Measurements from ENCODE around the gene EZR.
"Not testable (repeated sequence)": the region's sequence is repeated elsewhere in the genome, so short reads cannot be mapped to it uniquely, and the experiment has no call there.

Gene EZR

GRCh38 chr6:158796353-158796752 lies 22.8 kb downstream of the EZR start:
- no peak for DNase-seq

- no peak for DNase-seq
Observed at GRCh38 chr6:158795516-158795915, 23.7 kb downstream of the EZR start.

GRCh38 chr6:158793432-158793831 lies 25.7 kb downstream of the EZR start:
- no peak for DNase-seq

GRCh38 chr6:158792505-158792904 lies 26.7 kb downstream of the EZR start:
- not testable (repeated sequence) for DNase-seq

- no peak for DNase-seq
Observed at GRCh38 chr6:158791274-158791855, 27.8 kb downstream of the EZR start.

GRCh38 chr6:158789115-158789917 lies 29.9 kb downstream of the EZR start:
- DNase-seq: no peak

GRCh38 chr6:158787395-158787794 lies 31.8 kb downstream of the EZR start:
- DNase-seq: no peak

- DNase-seq: no peak
Observed at GRCh38 chr6:158786645-158787304, 32.4 kb downstream of the EZR start.

- no peak for DNase-seq
Observed at GRCh38 chr6:158785036-158785435, 34.1 kb downstream of the EZR start.

GRCh38 chr6:158784505-158784904 lies 34.7 kb downstream of the EZR start:
- DNase-seq: no peak

- no peak for DNase-seq
Observed at GRCh38 chr6:158783851-158784250, 35.3 kb downstream of the EZR start.

GRCh38 chr6:158783167-158783450 lies 36.1 kb downstream of the EZR start:
- DNase-seq: no peak

GRCh38 chr6:158782432-158783166 lies 36.6 kb downstream of the EZR start:
- DNase-seq: no peak

GRCh38 chr6:158781692-158782373 lies 37.3 kb downstream of the EZR start:
- no peak for DNase-seq

- DNase-seq: no peak
Observed at GRCh38 chr6:158780988-158781691, 38.0 kb downstream of the EZR start.

GRCh38 chr6:158780246-158780884 lies 38.8 kb downstream of the EZR start:
- no peak for DNase-seq

- DNase-seq: no peak
Observed at GRCh38 chr6:158778005-158778527, 41.1 kb downstream of the EZR start.

GRCh38 chr6:158777510-158777909 lies 41.7 kb downstream of the EZR start:
- no peak for DNase-seq

GRCh38 chr6:158776737-158777136 lies 42.4 kb downstream of the EZR start:
- DNase-seq: no peak

- DNase-seq: no peak
Observed at GRCh38 chr6:158775832-158776231, 43.3 kb downstream of the EZR start.

GRCh38 chr6:158774717-158775449 lies 44.3 kb downstream of the EZR start:
- DNase-seq: no peak
